HTR-8/SVneo (cell line): ENCODE data around the gene GPD1.
"Not testable (repeated sequence)": the region's sequence is repeated elsewhere in the genome, so short reads cannot be mapped to it uniquely, and the experiment has no call there.

Experiments
- DNase-seq: peaks from one replicate; pipeline ENCODE4 v3.0.0; 2011; ENCODE audit warnings: low spot score, mixed read lengths; ENCODE audit not compliant: insufficient read length
- FAIRE-seq: peaks from 2 replicates; lab custom pipeline; 2011; peaks lifted over from hg19 to GRCh38; lab: Jason Lieb, UNC

The GPD1 gene

DNA sequence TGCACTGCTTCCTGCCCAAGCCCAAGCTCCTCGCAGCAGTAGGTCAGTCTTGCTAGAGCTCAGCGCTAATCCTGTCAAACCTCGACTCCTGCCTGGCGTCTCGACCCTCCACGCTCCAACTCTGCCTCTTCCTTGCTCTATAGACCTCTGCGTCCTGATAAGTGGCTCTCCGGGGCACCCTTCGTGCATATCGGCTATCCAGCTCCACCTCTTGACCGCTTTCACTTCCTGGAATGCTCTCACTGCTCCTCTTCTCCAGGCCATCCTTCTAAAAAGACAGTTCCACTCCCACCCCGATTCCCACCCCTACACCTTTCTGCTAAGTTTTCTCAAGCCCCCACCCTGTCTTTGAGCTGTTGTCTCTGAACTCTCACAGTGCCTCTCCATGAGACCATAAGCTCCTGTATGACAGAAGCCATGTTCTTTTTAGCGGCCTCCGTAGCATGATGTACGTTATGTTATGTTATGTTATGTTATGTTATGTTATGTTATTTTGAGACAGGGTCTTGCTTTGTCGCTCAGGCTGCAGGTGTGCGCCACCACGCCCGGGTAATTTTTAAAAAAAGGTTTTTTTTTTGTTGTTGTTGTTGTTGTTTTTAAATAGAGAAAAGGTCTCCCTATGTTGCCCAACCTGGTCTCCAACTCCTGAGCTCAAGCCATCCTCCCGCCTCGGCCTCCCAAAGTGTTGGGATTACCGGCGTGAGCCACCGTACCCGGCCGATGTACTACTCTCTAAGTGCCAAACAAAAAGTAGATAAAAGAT lies 8.8 kb downstream of the GPD1 start:
- FAIRE-seq (no peak), DNase-seq (peak; percentile 26)

DNA sequence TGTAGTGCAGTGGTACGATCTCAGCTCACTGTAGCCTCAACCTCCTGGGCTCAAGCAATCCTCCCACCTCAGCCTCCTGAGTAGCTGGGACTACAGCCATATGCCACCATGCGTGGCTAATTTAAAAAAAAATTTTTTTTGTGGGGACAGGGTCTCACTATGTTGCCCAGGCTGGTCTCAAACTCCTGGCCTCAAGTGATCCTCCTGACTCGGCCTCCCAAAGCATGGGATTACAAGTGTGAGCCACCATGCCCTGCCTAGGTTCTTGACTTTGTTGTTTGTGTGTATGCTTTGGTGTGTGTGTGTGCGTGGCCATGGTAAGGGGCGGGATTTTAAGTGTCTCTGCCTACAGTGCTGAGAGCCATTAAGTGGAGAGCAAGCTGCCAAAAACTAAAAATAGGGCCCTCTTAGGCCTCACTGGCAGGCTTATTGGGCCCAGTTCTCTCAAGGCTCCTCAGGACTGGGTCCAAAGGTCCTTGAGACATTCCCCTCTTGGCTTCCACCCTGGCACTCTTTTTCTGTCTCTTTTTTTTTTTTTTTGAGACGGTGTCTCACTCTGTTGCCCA lies 13.3 kb downstream of the GPD1 start:
- FAIRE-seq (no peak), DNase-seq (no peak)

DNA sequence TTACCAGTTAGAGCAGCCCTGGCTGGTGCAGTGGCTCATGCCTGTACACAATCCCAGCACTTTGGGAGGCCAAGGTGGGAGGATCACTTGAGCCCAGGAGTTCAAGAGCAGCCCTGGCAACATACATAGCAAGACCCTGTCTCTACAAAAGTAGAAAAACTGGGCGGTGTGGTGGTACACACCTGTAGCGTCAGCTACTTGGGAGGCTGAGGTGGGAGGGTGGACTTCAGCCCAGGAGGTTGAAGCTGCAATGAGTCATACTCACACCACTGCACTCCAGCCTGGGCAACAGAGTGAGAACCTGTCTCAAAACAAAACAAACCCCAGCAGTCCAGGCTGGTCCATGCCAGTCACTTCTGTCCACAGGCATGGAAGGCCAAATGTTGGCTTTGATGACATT lies 15.6 kb downstream of the GPD1 start:
- DNase-seq (no peak), FAIRE-seq (no peak)

DNA sequence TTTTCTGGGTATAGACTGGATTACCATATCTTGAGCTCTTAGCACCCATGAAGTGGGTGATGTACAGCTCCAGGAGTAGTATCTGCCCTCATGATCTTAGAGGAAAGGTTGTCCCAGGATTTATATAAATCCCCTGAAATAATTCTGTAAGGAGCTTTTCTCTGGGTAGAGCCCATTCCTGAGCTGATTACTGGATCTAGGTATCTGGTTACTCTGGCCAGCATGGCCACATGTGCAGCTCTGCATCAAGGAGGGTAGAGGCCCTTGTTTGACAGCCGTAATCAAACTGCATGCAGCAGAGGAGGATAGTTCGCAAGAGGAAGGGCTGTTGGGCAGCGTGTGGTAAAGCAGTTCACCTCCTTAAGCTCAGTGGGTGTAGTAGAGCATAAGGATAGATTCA lies 16.7 kb downstream of the GPD1 start:
- DNase-seq (no peak), FAIRE-seq (no peak)

DNA sequence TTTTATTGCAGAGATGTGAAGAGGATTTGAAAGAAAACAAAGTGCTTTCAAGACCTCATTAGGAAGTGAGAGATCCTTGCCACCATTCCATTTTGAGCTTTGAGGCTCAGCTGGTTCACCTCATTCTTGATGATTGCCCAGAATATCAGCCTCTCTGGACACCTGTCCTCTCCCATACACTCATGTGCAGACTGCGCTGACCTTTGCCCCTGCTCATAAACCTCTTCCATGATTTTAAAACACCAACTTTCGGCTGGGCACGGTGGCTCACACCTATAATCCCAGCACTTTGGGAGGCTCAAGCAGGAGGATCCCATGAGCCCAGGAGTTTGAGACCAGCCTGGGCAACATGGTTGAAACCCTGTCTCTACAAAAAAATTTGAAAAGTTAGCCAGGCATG lies 17.1 kb downstream of the GPD1 start:
- FAIRE-seq = no peak
- no peak for DNase-seq

DNA sequence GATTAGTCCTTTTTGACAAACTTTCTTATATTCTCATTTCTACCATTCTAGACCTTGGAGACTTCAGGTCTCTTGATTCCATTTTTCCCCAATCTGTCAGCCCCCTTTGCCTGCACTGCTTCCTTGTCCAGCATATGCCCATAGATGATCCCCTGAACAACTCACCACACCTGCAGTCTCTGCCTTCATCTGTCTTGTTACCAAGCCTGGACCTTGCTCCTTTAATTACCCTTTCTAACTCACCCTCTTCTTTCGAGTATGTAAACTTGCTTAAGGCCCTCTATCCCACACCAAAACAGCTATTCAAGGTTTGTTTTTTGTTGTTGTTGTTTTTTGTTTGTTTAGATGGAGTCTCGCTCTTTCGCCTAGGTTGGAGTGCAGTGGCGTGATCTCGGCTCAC lies 17.8 kb downstream of the GPD1 start:
- no peak for FAIRE-seq

DNA sequence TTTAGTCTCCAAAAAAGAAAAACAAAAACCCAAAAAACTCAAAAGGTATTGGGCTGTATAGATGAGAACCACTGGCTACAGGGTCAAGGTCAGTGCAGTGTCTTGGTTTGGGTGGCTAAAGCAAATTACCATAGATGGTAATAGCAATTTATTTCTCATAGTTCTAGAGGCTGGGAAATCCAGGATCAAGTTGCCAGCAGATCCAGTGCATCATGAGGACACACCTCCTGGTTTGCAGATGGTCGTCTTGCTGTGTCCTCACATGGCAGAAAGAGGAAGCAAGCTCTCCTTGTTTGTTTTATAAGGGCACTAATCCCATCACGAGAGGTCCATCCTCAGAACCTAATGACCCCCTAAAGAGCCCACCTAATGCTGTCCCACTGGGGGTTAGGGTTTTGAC lies 19.4 kb downstream of the GPD1 start:
- FAIRE-seq (no peak), DNase-seq (no peak)

More for the DNA sequence above, 17.8 kb downstream of the GPD1 start:
- no peak for DNase-seq

DNA sequence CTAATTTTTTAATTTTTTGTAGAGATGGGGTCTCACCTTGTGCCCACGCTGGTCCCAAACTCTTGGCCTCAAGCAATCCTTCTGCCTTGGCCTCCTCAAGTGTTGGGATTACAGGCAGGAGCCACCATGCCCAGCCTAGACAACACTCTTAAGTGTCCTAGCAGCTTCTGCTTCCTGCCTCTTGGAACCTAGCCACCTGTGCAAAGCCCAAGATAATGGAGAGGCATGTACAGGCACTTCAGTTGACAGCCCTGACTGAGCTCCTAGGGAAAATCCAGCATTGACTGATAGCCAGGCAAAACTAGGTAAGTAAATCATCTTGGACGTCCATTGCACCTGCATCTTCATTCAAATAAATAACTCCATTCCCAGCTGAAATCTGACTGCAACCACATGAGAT lies 23.7 kb downstream of the GPD1 start:
- FAIRE-seq (no peak), DNase-seq (no peak)

DNA sequence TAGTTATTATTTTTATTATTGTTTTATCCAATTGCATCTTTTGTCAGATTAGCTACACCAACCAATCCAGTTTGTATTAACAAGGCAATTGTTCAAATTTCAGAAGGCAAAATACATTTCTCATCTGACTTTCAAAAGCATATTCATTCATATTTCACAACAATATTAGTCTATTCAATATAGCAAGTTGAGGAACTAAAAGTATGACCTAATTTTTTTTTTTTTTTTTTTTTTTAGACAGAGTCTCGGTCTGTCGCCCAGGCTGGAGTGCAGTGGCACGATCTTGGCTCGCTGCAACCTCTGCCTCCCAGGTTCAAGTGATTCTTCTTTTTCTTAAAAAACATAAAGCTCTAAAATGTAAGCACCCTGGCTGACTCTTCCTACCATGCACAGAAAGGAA lies 25.5 kb downstream of the GPD1 start:
- DNase-seq (no peak), FAIRE-seq (no peak)

DNA sequence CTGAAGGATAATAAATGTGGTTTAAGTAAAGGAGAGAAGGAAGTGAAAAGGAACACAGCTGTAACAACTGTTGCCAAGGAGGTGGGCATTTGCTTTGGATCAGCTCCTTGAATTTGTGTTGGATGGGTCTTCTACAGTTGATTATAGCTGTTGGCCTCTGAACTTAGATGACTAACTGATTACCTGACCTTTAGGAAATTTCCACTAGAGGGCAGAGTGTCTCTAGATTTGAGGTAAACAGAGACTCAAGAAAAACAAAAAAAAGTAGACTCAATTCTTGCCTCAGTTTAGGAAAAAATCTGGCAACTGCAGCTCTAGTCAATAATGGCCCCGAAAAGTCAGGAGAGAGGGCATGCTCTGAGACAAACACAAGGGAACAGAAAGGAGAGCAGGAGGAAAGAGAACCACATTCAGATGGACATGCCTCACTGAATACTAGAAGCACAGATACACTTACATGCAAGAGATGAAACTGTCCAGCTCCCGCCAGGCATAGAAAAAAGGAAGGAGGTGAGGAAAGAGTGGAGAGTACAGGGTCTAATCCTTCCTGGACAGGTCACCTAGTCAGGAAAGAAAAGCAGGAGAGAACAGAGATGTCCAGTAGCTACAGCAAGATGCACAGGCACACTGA lies 28.8 kb downstream of the GPD1 start:
- peak; percentile 25 for DNase-seq
- FAIRE-seq = no peak

DNA sequence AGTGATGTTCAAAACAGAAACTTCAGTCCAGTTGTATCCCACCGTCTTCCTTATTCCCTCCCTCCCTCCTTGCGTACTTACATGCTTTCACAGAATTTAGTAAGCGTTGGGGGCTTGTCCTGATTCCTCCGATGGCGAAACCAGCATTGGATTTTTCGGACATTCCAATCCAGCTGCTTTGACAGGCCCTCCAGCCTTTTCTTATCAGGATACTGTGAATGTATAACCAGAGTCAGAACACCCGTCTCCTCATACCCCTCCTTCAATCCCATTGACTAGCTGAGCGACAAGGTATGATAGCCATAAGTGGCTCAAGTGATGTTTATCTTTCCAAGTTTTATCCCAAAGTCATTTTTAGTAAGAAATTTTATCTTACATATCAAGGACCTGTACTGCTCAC lies 39.2 kb downstream of the GPD1 start:
- no peak for FAIRE-seq
- DNase-seq = no peak

DNA sequence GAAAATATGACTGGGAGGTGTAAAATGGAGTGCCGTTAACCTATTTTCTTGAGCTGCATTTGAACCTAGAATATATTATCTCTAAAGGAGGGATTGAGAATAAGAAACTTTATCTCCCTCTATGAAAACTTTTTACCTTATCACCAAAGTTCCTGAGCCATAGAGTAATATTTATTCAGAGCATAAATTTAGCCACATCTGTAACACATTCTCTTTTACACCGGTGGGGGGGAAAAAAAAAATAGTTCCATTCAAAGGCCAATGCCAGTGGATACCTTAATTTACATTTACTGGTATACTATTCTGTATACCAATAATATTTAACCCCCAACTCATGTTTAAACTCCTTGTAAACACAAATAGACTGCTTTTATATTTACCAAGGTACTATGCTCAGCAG lies 41.6 kb downstream of the GPD1 start:
- DNase-seq (no peak), FAIRE-seq (no peak)

DNA sequence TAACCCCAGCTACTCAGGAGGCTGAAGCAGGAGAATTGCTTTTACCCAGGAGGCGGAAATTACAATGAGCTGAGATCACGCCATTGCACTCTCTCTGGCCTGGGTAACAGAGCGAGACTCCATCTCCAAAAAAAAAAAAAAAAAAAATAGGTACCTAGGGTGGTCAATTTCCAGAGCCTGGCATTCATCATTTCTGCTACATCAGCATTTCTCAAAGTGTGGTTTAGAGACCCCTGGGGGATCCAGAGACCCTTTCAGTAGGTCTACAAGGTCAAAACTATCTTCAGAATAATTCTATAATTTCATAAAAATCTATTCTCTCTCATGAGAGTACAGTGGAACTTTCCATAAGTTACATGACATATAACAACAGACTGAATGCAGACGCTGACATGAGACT lies 43.5 kb downstream of the GPD1 start:
- FAIRE-seq (no peak), DNase-seq (no peak)

DNA sequence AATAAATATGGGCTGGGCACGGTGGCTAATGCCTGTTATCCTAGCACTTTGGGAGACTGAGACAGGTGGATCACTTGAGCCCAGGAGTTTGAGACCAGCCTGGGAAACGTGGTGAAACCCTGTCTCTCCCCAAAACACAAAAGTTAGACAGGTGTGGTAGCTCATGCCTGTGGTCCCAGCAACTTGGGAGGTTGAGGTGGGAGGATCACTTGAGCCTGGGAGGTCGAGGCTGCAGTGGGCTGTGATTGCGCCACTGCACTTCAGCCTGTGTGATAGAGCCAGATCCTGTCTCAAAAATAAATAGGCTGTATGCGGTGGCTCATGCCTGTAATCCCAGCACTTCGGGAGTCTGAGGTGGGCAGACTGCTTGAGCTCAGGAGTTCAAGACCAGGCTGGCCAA lies 44.2 kb downstream of the GPD1 start:
- not testable (repeated sequence) for FAIRE-seq, DNase-seq

DNA sequence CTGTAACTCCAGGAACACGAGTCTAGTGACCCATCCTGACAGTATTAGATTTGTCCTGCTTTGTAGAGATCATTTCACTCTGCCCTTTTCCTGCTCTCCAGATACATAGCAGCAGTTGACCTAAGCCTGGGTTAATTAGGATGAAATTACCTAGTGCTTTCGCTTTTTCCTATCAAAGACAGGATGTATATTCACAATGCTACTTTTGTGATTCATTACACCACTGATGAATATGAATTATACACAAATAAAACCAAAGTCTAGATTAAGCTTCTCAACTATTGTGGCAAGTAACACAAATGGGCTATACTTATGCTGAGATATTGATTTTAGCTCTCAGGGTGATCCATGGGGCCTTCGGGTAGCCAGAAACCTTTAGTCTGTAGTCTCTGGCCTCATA lies 45.5 kb downstream of the GPD1 start:
- no peak for FAIRE-seq

DNA sequence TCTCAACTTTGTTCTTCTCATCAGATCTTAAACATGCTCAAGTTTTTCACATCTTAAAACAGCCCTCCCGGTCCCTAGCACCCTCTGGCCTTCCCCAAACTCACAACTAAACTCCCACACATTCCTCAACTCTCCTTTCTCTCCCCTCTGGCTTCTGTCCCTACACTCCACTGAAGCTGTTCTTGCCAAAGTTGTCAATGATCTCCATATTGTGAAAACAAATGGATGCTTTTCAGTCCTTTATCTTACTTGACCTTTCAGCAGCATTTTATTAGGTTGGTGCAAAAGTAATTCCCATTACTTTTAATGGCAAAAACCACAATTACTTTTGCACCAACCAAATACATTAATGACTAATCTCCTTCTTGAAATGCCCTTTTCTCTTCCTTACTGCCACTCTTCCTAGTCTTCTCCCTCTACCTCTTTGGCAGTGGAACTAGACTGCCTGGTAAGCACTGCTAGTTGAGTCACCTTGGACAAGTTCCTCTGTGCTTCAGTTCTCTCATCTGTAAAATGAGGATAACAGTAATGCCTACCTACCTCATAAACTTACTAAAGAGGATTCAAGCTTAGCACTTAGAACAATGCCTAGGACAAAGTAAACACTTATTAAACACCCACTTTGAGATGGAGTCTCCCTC lies 47.4 kb downstream of the GPD1 start:
- DNase-seq = no peak
- FAIRE-seq = no peak

More for the DNA sequence above, 45.5 kb downstream of the GPD1 start:
- no peak for DNase-seq

DNA sequence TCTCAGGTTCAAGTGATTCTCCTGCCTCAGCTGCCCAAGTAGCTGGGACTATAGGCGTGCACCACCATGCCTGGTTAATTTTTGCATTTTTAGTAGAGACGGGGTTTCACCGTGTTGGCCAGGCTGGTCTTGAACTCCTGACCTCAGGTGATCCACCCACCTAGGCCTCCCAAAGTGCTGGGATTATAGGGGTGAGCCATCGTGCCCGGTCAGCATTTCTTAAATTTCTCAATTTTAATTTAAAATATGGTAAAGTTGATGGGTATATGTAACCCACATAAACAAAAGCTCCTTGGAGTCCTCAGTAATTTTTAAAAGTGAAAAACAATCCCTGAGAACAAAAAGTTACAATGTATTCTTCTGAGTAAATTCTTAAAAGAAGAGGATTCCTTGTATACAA lies 51.1 kb downstream of the GPD1 start:
- DNase-seq, FAIRE-seq: not testable (repeated sequence)

DNA sequence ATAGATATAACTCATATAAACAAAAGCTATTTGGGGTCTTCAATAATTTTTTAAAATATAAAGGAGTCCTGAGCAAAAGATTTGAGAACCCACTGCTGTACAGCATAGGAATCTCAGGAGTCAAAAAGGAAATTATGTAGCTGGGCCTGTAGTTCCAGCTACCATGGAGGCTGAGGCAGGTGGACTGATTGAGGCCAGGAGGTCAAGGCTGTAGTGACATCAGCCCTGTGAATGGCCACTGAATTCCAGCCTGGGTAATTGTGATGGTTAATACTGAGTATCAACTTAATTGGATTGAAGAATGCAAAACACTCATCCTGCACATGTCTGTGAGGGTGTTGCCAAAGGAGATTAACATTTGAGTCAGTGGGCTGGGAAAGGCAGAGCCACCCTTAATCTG lies 52.8 kb downstream of the GPD1 start:
- DNase-seq (no peak), FAIRE-seq (no peak)

DNA sequence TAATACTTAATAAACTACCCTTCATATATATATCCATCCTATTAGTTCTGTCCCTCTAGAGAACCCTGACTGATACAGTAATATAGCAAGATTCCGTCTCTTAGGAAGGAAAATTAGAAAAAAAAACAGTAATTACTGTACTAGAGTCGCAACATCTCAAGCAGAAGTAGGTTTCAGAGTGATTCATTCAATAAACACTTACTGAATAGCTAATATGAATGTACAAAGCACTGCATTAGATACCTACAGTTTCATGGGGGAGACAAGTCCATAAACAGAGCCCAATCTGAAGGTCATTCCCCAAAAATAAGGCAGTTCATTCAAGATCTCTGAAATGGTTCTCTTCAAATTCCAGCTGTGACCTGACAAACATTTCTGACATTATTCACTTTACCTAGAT lies 53.5 kb downstream of the GPD1 start:
- FAIRE-seq (no peak), DNase-seq (no peak)

DNA sequence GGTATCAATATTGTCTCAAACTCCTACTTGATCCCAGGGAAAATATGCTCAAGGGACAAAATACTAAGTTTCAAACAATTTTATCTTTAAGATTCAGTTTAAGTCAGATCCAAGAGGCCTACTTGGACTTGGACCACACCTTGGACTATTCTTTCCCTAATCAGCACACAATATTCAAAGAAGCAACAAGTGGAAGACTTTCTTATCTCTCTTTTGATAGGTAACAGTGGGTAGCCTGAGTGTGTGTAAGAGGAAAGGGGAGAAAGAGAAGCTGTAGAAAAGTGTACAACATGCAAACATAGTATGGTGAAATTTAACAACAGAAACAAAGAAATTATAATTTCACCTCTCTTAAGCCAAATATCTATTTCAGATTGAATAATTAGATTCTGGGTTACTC lies 56.8 kb downstream of the GPD1 start:
- DNase-seq (no peak), FAIRE-seq (no peak)
